ENCODE data around the gene DSCAML1. TPM values are rescaled to one million over a fixed set of nuclear protein-coding genes. Genes with fewer than 3 reads are reported as not detected.

DSCAML1 gene
- total RNA-seq, 1 donor from 2014 or later, result not detected

DNA sequence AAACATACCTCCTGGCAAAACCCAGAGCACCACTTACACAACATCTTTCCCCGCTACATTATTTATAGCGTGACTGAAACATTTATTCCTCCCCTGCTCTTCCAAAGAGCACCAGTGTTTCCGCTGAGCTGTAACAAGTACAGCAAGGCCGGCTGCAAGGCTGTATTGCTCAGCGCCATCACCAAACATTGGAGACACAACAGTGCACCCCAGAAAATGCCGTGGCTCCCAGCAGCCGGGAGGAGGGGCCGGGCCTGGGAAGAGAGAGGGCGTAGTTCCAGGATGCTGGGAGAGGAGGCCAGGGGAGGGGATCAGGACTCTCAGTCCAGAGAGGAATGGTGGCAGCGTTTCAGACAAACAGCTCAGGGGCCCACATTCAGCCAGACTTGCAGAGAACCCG lies 133.2 kb downstream of the DSCAML1 start:
- Histone ChIP-seq H3K9me3 (no peaks in the 10 kb centered on the region), H3K4me3 (no peak overlapping the region), H3K36me3 (no peaks in the 10 kb centered on the region), H3K27me3 (no peaks in the 10 kb centered on the region), H3K27ac (no peak overlapping the region), H3K4me1 (no peaks in the 10 kb centered on the region)
- TF ChIP-seq, protein P1, sequence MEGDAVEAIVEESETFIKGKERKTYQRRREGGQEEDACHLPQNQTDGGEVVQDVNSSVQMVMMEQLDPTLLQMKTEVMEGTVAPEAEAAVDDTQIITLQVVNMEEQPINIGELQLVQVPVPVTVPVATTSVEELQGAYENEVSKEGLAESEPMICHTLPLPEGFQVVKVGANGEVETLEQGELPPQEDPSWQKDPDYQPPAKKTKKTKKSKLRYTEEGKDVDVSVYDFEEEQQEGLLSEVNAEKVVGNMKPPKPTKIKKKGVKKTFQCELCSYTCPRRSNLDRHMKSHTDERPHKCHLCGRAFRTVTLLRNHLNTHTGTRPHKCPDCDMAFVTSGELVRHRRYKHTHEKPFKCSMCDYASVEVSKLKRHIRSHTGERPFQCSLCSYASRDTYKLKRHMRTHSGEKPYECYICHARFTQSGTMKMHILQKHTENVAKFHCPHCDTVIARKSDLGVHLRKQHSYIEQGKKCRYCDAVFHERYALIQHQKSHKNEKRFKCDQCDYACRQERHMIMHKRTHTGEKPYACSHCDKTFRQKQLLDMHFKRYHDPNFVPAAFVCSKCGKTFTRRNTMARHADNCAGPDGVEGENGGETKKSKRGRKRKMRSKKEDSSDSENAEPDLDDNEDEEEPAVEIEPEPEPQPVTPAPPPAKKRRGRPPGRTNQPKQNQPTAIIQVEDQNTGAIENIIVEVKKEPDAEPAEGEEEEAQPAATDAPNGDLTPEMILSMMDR (IDR thresholded peaks at IDR 0.05), result no peak
- DNase-seq (ENCODE audit: low spot score in 2 of 2), result no peak
- intact Hi-C loops (cut with DNase I), result no loop called here

DNA sequence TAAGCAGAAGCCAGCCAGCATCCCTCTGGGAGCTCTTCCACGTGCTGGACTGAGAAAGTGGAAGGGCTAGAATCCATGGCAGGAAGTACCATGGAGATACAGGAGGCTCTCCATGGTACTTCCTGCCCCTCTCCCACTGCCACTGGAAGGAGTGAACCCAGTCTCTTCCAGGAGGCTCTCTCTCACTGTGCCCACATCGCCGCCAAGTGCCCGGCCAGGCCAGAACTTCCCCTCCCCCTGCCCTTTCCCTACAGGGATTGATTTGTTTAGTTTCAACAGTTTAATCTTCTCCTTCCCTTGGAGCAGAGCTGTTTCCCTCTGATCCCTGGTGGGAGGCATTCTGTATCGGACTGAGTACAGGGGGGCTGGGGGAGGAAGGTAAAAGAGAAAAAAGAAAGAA lies 133.6 kb downstream of the DSCAML1 start:
- Histone ChIP-seq H3K27me3 (no peaks in the 10 kb centered on the region), H3K36me3 (no peaks in the 10 kb centered on the region), H3K27ac (no peak overlapping the region), H3K4me1 (no peaks in the 10 kb centered on the region), H3K9me3 (no peaks in the 10 kb centered on the region), H3K4me3 (no peak overlapping the region)
- TF ChIP-seq, protein P1 (IDR thresholded peaks at IDR 0.05), result no peak
- intact Hi-C loops (cut with DNase I), result no loop called here
- no peak for DNase-seq (ENCODE audit: low spot score in 2 of 2)

DNA sequence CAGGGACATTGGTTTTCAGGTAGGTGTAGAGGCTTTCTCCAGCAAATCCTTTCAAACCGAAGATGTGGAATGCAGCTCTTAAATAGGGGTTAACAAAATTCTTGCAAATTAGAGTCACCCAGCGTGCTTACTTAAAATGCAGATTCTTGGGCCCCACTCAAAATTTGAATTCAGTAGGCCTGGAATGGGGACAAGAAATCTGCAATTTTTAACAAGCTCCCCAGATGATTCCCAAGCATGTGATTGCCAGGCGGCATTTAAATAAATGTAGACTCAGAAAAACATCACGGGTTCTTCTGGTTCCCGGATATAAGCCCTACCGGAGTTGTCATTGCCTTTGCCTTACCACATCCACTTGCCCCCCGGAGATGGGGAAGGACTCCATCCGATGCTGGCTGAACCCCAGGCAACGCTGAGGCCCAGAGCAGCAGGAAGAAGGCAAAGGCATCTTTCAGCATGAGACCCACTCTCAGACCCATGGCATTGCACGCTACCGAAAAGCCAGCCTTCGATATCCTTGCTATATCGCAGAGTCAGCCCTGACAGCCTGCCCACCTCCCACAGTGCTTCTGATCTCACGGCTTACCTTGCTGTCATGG lies 134.2 kb downstream of the DSCAML1 start:
- Histone ChIP-seq H3K27ac (no peak overlapping the region), H3K36me3 (no peaks in the 10 kb centered on the region), H3K27me3 (no peaks in the 10 kb centered on the region), H3K4me1 (no peaks in the 10 kb centered on the region), H3K9me3 (no peaks in the 10 kb centered on the region), H3K4me3 (no peak overlapping the region)
- TF ChIP-seq, protein P1 (IDR thresholded peaks at IDR 0.05), result no peak
- no peak for DNase-seq (ENCODE audit: low spot score in 2 of 2)
- intact Hi-C loops (cut with DNase I), result no loop called here

DNA sequence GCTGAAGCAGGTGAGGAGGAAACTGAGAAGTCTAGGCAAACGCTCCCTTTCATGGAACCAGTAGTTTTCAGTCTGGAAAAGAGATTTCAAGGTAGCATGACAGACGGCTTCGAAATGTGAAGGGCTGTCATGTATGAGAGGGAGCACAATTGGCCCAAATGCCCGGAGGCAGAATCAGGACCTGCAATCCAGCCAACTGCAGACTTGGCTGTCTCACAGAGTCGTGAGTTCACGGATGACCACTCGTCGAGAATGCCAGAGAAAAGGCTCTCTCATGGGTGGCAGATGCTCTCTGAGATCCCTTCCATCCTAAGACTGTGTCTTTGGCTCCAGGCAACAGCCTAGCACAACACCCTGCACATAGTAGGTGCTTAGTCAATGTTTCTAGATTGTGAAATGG lies 134.8 kb downstream of the DSCAML1 start:
- no peaks in the 10 kb centered on the region for H3K27me3 ChIP-seq
- TF ChIP-seq, protein P1 (IDR thresholded peaks at IDR 0.05), result no peak

DNA sequence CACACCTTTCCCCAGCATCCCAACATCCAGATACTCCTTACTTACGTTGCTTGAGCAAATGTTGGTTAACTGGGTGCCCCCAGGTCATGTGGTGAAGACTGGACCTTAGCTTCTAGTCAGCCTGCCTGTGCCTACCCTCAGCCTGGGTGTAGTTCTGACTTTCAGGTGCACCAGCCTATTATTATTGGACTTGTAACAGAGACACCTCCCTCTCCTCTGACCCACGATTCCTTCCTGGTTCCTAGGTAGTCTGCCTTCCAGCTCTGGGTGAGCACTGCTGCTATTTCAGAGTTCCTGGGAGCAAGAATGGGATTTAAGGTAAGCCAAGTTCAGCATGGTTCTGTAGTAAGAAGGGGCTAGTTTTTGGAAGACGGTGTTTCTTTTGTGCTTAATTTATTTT lies 138.2 kb downstream of the DSCAML1 start:
- no peaks in the 10 kb centered on the region for H3K4me1 ChIP-seq
- intact Hi-C loops (cut with DNase I), result no loop called here
- H3K9me3 ChIP-seq, result no peaks in the 10 kb centered on the region
- no peaks in the 10 kb centered on the region for H3K36me3 ChIP-seq
- H3K4me3 ChIP-seq, result no peak overlapping the region
- H3K27me3 ChIP-seq, result no peaks in the 10 kb centered on the region
- no peak overlapping the region for H3K27ac ChIP-seq
- no peak for DNase-seq (ENCODE audit: low spot score in 2 of 2)
- TF ChIP-seq, protein P1 (IDR thresholded peaks at IDR 0.05), result no peak

More for the DNA sequence above, 134.8 kb downstream of the DSCAML1 start:
- Histone ChIP-seq H3K4me3 (no peak overlapping the region), H3K9me3 (no peaks in the 10 kb centered on the region), H3K27ac (no peak overlapping the region), H3K4me1 (no peaks in the 10 kb centered on the region), H3K36me3 (no peaks in the 10 kb centered on the region)
- intact Hi-C loops (cut with DNase I), result no loop called here
- DNase-seq (ENCODE audit: low spot score in 2 of 2), result no peak

DNA sequence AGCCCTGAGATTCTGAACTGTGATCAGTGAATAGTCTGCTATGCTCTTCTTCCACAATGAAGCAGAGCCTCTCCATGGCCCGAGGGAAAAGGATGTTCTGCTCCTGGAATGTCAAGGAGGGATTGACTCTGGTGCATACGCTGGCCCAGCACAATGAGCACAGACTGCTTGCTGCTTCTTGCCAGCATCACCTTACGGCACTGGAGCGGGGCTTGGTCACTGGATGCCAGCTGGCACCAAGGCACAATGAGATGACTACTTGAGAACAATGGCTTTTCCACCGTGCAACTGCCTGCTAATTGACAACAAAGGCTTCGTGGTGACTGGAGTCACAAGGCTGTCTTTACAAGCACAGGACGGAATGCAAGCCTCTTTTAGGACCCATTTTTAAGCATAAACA lies 139.2 kb downstream of the DSCAML1 start:
- TF ChIP-seq, protein P1 (IDR thresholded peaks at IDR 0.05), result no peak
- H3K27me3 ChIP-seq, result no peaks in the 10 kb centered on the region
- no peak overlapping the region for H3K4me3 ChIP-seq
- intact Hi-C loops (cut with DNase I), result no loop called here
- no peaks in the 10 kb centered on the region for H3K9me3 ChIP-seq
- no peaks in the 10 kb centered on the region for H3K4me1 ChIP-seq
- H3K27ac ChIP-seq, result no peak overlapping the region
- H3K36me3 ChIP-seq, result no peaks in the 10 kb centered on the region
- DNase-seq (ENCODE audit: low spot score in 2 of 2), result no peak

All from ascending aorta (tissue), 2 donors.